GM12892 (cell line): Measurements from ENCODE around the gene AOC1.

Experiments used
- POLR2A ChIP-seq: IDR thresholded peaks from 2 replicates; pipeline ENCODE4 v1.6.1; 2011; ENCODE audit warnings: low read depth, low read length, control low read depth
- POLR2AphosphoS5 ChIP-seq: IDR thresholded peaks from 2 replicates; pipeline ENCODE4 v1.6.1; 2011; ENCODE audit warnings: low read depth, low read length, control low read depth
- TAF1 ChIP-seq: IDR thresholded peaks from 2 replicates; pipeline ENCODE4 v1.6.1; 2011; ENCODE audit warnings: low read depth, mild to moderate bottlenecking, control low read depth, low read length, borderline replicate concordance

DNA sequence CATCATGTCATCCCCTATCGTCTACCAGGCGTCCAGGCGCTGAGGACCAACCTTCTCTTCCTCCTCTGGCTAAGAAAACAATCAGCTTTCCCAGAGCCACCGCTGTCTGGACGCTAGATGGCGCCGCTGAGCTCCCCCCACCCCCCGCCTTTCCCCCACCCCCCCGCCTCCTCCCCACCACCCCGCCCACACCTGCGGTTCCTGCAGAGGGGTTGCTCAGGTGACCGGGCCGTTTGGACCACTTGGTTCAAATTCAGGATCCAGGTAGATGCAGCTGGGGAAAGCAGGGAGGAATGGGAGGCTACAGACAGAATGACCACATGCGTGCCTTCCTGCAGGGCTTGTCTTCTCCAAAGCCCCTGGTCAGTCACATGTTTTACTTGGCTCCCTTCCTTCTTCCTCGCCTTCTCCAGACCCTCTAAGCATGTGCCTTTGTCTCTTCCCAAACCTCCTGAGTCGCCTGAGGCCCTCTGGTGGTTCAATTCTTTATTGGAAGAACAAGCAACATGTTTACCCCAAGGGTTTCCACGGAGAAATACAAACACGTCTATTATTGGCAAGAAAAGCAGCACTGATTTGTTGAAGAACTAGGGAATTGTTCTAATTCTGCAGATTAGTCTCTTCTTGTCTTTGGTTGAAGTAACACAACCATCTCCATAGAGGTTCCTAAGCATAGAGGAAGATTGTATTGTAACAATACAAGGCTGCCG is 24.7 kb downstream of the AOC1 start:
- TF ChIP-seq POLR2AphosphoS5 (no peak), POLR2A (no peak), TAF1 (no peak)
